Karpas-422 (cell line): ENCODE data around the gene PCDH9. TPM values are rescaled to one million over a fixed set of nuclear protein-coding genes. Genes with fewer than 3 reads are reported as not detected.

Experiments
- DNase-seq: peaks from one replicate; pipeline ENCODE4 v3.0.0-alpha.2; 2015
- H2AFZ ChIP-seq: fragments of 200-600 bp; sonication (generic); 2 replicates; pipeline ENCODE4 v1.6.1; 2014; ENCODE audit warnings: antibody characterized with exemption, low read length, mixed read lengths
- H3K27ac ChIP-seq: fragments of 200-600 bp; sonication (generic); 2 replicates; pipeline ENCODE4 v1.5.1; 2014; ENCODE audit warnings: mild to moderate bottlenecking, low read length, moderate library complexity
- H3K27me3 ChIP-seq: fragments of 200-600 bp; sonication (generic); 2 replicates; pipeline ENCODE4 v1.6.1; 2014; ENCODE audit warnings: low read length, mixed read lengths
- H3K36me3 ChIP-seq: fragments of 200-600 bp; sonication (generic); 2 replicates; pipeline ENCODE4 v1.6.1; 2014; ENCODE audit warnings: low read length, mixed read lengths; ENCODE audit not compliant: insufficient read depth
- H3K4me1 ChIP-seq: fragments of 200-600 bp; sonication (generic); 2 replicates; pipeline ENCODE4 v1.6.1; 2014; ENCODE audit warnings: mild to moderate bottlenecking, low read length, mixed read lengths
- H3K4me2 ChIP-seq: fragments of 200-600 bp; sonication (generic); 2 replicates; pipeline ENCODE4 v1.6.1; 2014; ENCODE audit warnings: low read length, low read depth, mild to moderate bottlenecking; ENCODE audit not compliant: poor library complexity, severe bottlenecking
- H3K4me3 ChIP-seq: fragments of 200-600 bp; sonication (generic); 2 replicates; pipeline ENCODE4 v1.5.1; 2014; ENCODE audit warnings: mild to moderate bottlenecking, antibody characterized with exemption, low read length, mixed read lengths
- H3K79me2 ChIP-seq: fragments of 200-600 bp; sonication (generic); 2 replicates; pipeline ENCODE4 v1.6.1; 2014; ENCODE audit warnings: mild to moderate bottlenecking, low read length, mixed read lengths
- H3K9ac ChIP-seq: fragments of 200-600 bp; sonication (generic); 2 replicates; pipeline ENCODE4 v1.6.0; 2014; ENCODE audit warnings: low read length
- H3K9me2 ChIP-seq: fragments of 200-600 bp; sonication (generic), shearing (Covaris generic); replicated peaks from 2 replicates; pipeline ENCODE4 v1.6.0; 2014; ENCODE audit warnings: mild to moderate bottlenecking, low read length, moderate library complexity; ENCODE audit not compliant: insufficient read depth
- H3K9me3 ChIP-seq: fragments of 300-700, 200-600 bp; sonication (generic); 2 replicates; pipeline ENCODE4 v1.6.1; 2014; ENCODE audit warnings: low read length, mixed read lengths
- H4K20me1 ChIP-seq: fragments of 200-600 bp; sonication (generic); 2 replicates; pipeline ENCODE4 v1.6.1; 2014; ENCODE audit warnings: mild to moderate bottlenecking, antibody characterized with exemption, low read length, low read depth; ENCODE audit not compliant: insufficient read depth
- total RNA-seq: library from RNA; depleted of rRNA; stranded (reverse); fragments of >200 nt; shearing (Covaris generic); gene quantifications from 2 replicates; pipeline ENCODE4 v1.2.3, GENCODE V29; 2014; ENCODE audit warnings: low replicate concordance

Gene PCDH9
- total RNA-seq, 1 experiment from 2014 or later, result 5.8 TPM

- DNase-seq, result no peak
- Histone ChIP-seq H3K4me3 (no peak overlapping the region), H3K4me1 (peaks cover 10% of the 10 kb centered on the region), H4K20me1 (no peaks in the 10 kb centered on the region), H2AFZ (no peak overlapping the region), H3K4me2 (no peak overlapping the region), H3K9me3 (no peaks in the 10 kb centered on the region), H3K27me3 (no peaks in the 10 kb centered on the region), H3K36me3 (no peaks in the 10 kb centered on the region), H3K9ac (no peak overlapping the region), H3K27ac (no peak overlapping the region), H3K79me2 (no peaks in the 10 kb centered on the region), H3K9me2 (no peaks in the 10 kb centered on the region)
Observed at GRCh38 chr13:66829803-66830202, 400.3 kb downstream of the PCDH9 start.

DNA sequence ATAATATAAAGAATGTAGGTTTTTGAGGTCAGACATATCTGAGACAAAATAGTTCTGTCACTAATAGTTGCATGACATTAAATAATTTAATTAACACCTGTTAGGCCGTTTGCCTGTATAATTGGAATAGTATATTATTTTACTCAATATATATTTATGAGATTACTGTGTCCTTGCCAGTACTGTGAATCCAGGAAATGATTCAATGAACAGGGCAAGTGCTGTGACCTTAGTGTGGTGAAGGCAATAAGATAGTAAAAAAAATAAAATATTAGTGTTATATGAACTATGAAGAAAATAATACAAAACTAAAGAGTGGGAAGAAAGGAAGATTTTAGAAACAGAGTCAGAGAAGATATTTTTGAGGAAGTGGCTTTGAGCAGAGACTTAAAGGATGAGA is 403.7 kb downstream of the PCDH9 start:
- H3K4me3 ChIP-seq, result no peak overlapping the region
- H3K9ac ChIP-seq, result no peak overlapping the region
- peaks cover 6% of the 10 kb centered on the region for H3K4me1 ChIP-seq
- no peaks in the 10 kb centered on the region for H3K9me3 ChIP-seq
- H3K79me2 ChIP-seq, result no peaks in the 10 kb centered on the region
- no peak overlapping the region for H3K4me2 ChIP-seq
- H3K36me3 ChIP-seq, result no peaks in the 10 kb centered on the region
- 0 out of 2 replicates have a peak overlapping the region, but pooled peaks have one; percentile 2 for H2AFZ ChIP-seq
- H3K27me3 ChIP-seq, result no peaks in the 10 kb centered on the region
- no peaks in the 10 kb centered on the region for H3K9me2 ChIP-seq
- H3K27ac ChIP-seq, result no peak overlapping the region
- no peaks in the 10 kb centered on the region for H4K20me1 ChIP-seq
- no peak for DNase-seq

- H3K4me1 ChIP-seq, result no peaks in the 10 kb centered on the region
- no peaks in the 10 kb centered on the region for H3K36me3 ChIP-seq
- no peak overlapping the region for H2AFZ ChIP-seq
- no peaks in the 10 kb centered on the region for H3K9me2 ChIP-seq
- H3K27me3 ChIP-seq, result no peaks in the 10 kb centered on the region
- no peak overlapping the region for H3K4me3 ChIP-seq
- no peak overlapping the region for H3K27ac ChIP-seq
- H4K20me1 ChIP-seq, result no peaks in the 10 kb centered on the region
- no peak overlapping the region for H3K9ac ChIP-seq
- no peak for DNase-seq
- no peak overlapping the region for H3K4me2 ChIP-seq
- H3K9me3 ChIP-seq, result no peaks in the 10 kb centered on the region; the same call in 1 of the 2 replicates
- no peaks in the 10 kb centered on the region for H3K79me2 ChIP-seq
Observed at GRCh38 chr13:66821551-66821950, 408.6 kb downstream of the PCDH9 start.

- H3K79me2 ChIP-seq, result no peaks in the 10 kb centered on the region
- H3K9ac ChIP-seq, result no peak overlapping the region
- H2AFZ ChIP-seq, result no peak overlapping the region
- H3K9me2 ChIP-seq, result no peaks in the 10 kb centered on the region
- no peak overlapping the region for H3K27ac ChIP-seq
- H3K27me3 ChIP-seq, result no peaks in the 10 kb centered on the region
- no peak for DNase-seq
- no peak overlapping the region for H3K4me2 ChIP-seq
- H3K36me3 ChIP-seq, result no peaks in the 10 kb centered on the region
- H3K9me3 ChIP-seq, result peaks cover 4% of the 10 kb centered on the region
- H3K4me1 ChIP-seq, result no peaks in the 10 kb centered on the region
- H4K20me1 ChIP-seq, result no peaks in the 10 kb centered on the region
- H3K4me3 ChIP-seq, result no peak overlapping the region
Observed at GRCh38 chr13:66811455-66811854, 418.7 kb downstream of the PCDH9 start.

DNA sequence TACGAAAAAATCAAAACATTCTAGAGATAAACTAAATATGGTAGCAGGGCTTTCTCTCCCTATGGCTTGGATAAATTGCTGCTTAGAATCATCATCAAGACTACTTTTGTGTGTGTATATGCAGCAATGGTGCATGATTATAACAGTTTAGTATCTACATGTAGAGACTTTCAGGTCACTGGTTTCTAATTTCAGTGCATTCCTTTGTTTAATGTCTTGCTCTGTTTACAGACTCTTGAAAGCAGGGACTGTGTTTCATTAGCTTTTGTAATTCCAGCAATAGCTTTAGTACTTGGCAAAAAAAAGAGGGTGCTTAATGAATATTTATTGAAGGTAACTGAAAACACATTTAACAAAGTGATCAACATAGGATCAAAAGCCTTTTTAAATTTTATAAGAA is 420.7 kb downstream of the PCDH9 start:
- Histone ChIP-seq H3K4me3 (no peak overlapping the region), H3K79me2 (no peaks in the 10 kb centered on the region), H3K4me1 (no peaks in the 10 kb centered on the region), H3K9ac (no peak overlapping the region), H4K20me1 (no peaks in the 10 kb centered on the region), H2AFZ (no peak overlapping the region), H3K9me2 (no peaks in the 10 kb centered on the region), H3K27me3 (no peaks in the 10 kb centered on the region), H3K27ac (no peak overlapping the region), H3K9me3 (peaks cover 4% of the 10 kb centered on the region), H3K36me3 (no peaks in the 10 kb centered on the region), H3K4me2 (no peak overlapping the region)
- no peak for DNase-seq

- Histone ChIP-seq H3K4me1 (no peaks in the 10 kb centered on the region), H3K27ac (no peak overlapping the region), H3K4me3 (no peak overlapping the region), H3K9me2 (no peaks in the 10 kb centered on the region), H3K36me3 (no peaks in the 10 kb centered on the region), H3K9ac (no peak overlapping the region), H4K20me1 (no peaks in the 10 kb centered on the region), H3K9me3 (peaks cover 4% of the 10 kb centered on the region; the same call in 1 of the 2 replicates), H2AFZ (no peak overlapping the region), H3K4me2 (no peak overlapping the region), H3K27me3 (no peaks in the 10 kb centered on the region), H3K79me2 (no peaks in the 10 kb centered on the region)
- no peak for DNase-seq
Observed at GRCh38 chr13:66807251-66807650, 422.9 kb downstream of the PCDH9 start.

DNA sequence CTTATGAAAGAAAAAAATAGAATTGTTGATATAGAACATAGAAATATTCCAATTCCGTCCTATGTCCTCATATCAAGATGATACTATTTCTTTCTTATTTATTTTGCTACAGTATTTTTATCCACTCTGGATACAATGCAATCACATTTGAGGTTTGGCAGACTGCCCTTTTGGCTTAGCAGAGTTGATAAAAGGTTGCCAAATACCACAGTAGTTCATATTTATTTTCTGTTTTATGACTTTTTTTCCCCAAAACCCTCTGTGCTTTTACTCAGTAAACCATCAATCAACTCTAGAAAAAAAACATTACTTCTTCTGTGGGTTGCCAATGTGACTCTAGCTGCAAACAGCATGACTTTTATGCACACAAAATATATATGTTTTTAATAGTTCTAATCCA is 424.5 kb downstream of the PCDH9 start:
- Histone ChIP-seq H2AFZ (no peak overlapping the region), H3K4me1 (no peaks in the 10 kb centered on the region), H4K20me1 (no peaks in the 10 kb centered on the region), H3K9me2 (no peaks in the 10 kb centered on the region), H3K4me2 (no peak overlapping the region), H3K9ac (no peak overlapping the region), H3K27ac (no peak overlapping the region), H3K79me2 (no peaks in the 10 kb centered on the region), H3K9me3 (peaks cover 8% of the 10 kb centered on the region; the same call in 1 of the 2 replicates), H3K27me3 (no peaks in the 10 kb centered on the region), H3K36me3 (no peaks in the 10 kb centered on the region), H3K4me3 (no peak overlapping the region)
- no peak for DNase-seq

GRCh38 chr13:66803808-66804456 is 426.2 kb downstream of the PCDH9 start:
- H3K27ac ChIP-seq, result no peak overlapping the region
- H3K27me3 ChIP-seq, result no peaks in the 10 kb centered on the region
- H3K79me2 ChIP-seq, result no peaks in the 10 kb centered on the region
- no peaks in the 10 kb centered on the region for H3K9me2 ChIP-seq
- no peak for DNase-seq
- H3K4me1 ChIP-seq, result no peaks in the 10 kb centered on the region
- no peaks in the 10 kb centered on the region for H4K20me1 ChIP-seq
- H3K36me3 ChIP-seq, result no peaks in the 10 kb centered on the region
- peak overlapping the region; percentile 87 for H2AFZ ChIP-seq
- no peak overlapping the region for H3K9ac ChIP-seq
- H3K4me3 ChIP-seq, result no peak overlapping the region
- H3K4me2 ChIP-seq, result no peak overlapping the region
- H3K9me3 ChIP-seq, result peaks cover 3% of the 10 kb centered on the region; the same call in 1 of the 2 replicates
